T follicular helper cell (primary cell): ENCODE measurements around the gene FRMD4A.

Experiments used
- DNase-seq: peaks from one replicate; pipeline ENCODE4 v3.0.0-alpha.2; 2020; ENCODE audit warnings: low read depth

The FRMD4A gene

GRCh38 chr10:13649844-13650520 is 680.7 kb downstream of the FRMD4A start:
- no peak for DNase-seq

- DNase-seq, result no peak
These were observed 682.3 kb downstream of the FRMD4A start for GRCh38 chr10:13648425-13648824.

DNA sequence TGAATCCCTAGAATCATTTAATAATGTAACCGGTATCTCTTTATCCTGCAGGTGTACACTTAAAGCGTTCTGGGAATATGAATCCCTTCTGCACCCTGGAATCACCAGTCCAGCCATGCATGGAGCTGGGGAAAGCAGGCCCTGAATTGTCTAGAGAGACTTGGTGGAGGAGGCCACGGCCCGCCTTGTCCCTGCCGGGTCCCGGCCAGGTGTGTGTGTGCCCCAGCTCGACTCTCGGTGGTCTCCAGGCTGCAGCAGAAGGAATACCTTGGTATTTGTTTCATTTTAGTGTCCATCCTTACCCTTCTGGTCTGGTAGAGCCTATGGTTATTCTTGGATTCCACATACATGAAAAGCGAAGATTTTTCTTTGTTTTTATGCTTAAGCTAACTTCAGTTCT is 685.9 kb downstream of the FRMD4A start:
- DNase-seq, result no peak

DNA sequence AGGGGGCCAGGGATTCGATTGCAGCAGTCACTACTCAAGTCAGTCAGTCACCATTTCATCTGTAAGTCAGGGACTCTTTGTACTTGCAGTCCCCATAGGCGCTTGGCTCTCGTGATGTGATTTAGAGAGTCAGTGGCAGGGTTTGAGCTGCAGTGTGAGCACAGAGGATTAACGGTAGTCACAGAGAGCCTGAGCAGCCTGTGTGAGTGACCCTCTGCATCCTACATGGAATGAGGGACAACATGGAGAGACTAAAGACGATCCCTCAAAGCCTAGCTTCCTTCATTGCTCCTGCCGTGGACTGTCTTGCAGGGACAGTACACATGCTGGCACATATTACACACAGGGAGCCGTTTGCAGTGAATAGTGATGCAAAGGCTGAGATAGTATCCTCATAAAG is 687.7 kb downstream of the FRMD4A start:
- DNase-seq, result no peak

DNA sequence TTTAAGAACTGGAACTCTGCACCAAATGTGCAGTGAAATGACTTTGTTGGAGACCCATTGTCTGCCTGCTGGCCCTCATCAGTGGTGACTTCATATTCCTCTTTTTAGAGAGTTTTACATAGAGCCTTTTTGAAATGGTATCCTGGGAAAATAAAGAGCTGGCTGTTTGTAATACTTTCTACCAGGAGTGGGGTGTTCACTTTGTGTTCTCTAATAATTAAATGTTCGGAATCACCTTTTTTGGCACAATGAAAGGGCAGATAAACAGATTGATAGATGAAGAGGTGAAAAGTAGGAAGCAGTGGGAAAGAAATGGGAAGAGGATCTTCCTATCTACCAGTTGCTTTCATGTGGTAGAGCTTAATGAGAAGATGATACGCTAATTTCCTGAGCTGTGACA is 688.4 kb downstream of the FRMD4A start:
- DNase-seq, result no peak

DNA sequence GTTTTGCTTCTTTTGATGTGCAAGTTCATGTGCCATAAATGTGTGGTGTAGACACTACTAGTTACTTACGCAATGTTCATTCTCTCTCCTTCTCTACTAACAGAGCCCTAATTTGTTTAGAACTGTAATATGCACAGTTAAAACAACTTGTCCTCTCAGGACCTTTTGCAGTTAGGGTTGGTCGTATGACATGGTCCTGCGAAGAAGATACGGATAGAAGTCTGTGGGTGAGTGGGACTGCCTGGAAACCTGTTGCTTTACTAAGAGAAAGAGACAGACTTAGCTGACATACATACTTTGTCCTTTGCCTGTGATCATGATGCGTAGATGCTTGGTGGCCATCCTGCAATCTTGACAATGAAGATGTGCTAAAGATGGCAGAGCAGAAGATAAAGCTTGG is 692.8 kb downstream of the FRMD4A start:
- DNase-seq, result no peak

DNA sequence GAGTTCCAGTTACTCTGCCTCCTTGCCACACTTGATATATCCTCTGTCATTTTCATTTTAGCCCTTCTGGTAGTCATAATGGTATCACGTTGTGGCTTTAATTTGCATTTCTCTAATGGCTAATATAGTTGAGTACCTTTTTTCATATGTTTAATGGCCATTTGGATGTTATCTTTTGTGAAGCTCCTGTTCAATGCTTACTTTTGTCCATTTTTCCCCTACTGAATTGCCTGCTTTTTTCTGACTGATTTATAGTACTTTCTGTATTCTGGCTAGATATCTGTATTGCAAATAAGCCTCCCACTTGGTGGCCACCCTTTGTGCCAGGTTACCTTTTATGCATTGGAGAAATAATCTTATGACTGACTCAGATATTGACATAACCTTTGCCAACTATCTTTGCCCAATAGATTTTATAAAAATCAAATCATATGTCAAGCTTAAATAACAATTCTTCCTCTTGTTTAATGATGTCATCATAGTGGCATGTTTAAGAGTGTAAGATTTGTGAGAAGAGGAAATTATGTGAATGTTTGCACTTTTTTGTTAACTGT is 693.3 kb downstream of the FRMD4A start:
- DNase-seq, result no peak

DNA sequence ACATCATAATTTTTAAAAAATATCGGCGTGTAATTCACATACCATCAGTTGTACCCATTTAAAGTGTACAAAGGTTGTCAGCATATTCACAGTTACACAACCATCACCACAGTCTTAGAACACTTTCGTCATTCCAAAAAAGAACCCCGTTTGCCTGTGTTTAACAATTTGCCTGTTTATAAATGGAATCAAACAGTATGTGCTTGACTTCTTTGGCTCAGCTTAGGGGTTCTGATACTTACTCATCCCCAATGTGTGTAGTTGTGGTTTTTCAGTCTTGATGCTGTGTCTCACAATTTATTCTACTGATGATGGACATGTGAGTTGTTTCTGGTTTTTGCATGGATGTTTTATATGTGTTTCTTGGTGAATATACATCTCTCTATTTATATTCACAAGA is 693.9 kb downstream of the FRMD4A start:
- DNase-seq, result no peak

DNA sequence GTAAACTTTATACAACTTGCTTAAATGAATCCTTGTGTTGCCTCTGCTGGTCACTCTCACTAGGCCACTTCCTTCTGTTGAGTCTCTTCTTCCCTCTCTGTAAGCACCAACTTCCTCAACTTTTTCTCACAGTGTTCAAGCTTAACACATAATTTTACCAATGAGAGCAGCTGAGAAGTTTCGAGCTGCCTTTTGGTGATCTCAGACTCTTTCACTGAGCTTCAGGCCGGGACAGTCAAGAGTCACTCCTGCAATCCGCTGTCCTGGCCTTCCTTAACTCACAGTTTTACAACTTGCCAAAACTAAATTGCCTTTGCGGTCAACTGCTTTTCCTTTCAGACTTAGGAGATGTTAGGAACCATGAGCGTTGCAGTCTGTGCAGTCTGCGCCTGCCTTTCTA is 696.5 kb downstream of the FRMD4A start:
- DNase-seq, result no peak

DNA sequence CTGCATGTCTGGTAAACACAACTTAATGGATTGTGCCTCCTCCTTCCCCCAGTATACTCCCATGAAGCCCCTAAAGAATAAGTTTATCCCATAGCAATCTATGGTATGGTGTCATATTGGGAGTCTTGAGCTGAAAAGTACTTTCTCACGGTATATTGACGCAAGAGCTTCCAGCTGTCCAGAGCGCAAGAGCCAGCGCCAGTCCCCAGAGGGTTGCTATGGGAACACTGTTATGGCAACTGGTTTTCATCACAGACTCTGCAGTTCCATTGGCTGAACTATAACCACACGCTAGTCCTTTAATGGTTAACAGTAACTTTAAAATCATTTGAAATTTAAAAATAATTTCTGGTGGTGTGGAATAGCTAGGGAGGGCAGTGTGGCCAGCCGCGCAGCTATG is 697.0 kb downstream of the FRMD4A start:
- no peak for DNase-seq

- no peak for DNase-seq
These were observed 697.8 kb downstream of the FRMD4A start for GRCh38 chr10:13632884-13633440.

DNA sequence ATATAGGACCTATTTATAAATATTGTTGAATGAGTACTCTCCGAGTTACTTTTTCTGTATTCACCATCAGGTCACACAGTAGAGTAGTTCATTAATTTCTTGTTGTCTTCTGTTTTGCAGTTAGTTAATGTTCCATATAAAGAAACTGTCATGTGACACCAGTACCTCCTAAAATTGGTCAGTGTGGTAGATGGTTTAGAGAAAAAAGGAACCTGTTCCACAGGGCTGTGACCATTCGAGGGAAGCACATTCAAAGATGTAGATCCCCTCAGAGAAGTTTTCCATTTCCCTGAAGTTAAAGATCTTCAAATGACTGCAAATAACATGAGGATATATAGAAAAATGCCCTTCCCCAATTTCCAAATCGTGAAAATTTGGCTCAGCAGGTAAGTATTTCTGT is 698.3 kb downstream of the FRMD4A start:
- no peak for DNase-seq

DNA sequence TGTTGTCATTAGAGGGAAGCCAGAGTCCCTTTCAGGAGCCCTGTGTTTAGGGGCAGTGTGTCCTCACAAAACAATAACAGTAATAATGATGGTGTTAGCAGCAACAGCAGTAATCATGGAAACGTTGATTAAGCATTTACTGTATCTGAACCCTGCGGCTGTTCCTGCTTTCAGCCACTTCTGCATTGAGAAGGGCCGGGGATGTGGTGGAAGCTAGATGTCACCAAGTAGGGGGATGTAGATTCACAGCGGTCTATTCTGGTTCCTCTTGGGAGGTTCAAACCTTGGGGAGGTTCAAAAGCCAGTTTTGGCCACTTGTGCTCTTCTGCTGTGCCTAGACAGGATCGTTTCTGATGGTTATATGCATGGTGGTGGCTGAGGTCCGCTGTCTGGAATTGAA is 699.1 kb downstream of the FRMD4A start:
- DNase-seq, result no peak

DNA sequence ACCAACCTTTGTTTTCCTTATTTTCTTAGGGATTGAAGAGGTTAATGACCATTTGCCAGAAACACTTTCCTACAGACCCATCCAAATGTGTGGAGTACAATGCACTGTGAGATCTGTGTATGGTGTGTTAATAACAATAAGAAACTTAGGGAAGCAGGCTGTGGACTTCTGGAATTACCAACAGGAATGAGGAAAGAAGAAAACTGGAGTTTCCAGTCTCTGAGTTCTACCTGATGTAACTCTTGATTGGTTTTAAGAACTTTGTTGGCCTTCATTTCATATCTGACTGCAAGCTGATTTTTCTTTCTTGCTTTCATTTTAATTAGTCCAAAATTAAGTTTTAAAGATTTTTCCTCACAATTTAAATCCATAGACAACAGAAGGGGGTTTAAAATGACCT is 700.5 kb downstream of the FRMD4A start:
- no peak for DNase-seq

DNA sequence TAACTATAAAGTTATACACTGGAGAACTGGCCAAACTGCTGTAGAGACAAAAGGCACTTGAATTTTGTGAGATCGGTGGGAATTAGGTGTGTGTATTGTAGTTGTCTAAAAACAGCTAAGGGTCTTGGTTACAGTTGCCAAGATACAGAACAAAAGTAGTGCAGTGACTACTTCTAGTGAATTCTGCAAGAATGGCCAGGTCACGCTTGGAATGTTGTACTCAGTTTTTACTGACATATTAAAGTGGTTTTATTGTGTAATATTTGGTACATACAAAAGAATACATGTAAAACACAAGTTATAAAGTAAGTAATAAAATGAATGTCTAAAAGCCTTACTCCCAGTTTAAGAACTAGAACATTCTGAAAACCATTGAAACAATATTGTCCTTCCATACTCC is 701.6 kb downstream of the FRMD4A start:
- DNase-seq, result no peak

DNA sequence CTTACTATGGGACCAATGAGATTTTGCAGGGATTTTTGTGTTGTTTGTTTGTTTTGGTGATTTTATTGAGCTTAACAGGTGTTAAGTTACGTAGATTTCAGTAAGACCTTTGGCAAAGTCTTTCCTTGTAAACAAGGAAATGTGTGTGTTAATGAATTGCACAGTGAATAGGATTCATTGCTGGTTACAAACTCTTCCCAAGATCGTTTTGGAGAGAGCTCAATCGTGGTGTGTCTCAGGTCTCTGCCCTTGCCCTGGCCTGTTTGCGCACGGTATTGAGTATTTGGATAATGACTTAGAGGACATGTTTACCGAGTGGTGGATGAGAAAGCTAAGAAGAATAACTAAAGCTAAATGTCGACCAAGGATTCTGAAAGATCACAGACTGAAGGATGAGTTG is 702.1 kb downstream of the FRMD4A start:
- no peak for DNase-seq

DNA sequence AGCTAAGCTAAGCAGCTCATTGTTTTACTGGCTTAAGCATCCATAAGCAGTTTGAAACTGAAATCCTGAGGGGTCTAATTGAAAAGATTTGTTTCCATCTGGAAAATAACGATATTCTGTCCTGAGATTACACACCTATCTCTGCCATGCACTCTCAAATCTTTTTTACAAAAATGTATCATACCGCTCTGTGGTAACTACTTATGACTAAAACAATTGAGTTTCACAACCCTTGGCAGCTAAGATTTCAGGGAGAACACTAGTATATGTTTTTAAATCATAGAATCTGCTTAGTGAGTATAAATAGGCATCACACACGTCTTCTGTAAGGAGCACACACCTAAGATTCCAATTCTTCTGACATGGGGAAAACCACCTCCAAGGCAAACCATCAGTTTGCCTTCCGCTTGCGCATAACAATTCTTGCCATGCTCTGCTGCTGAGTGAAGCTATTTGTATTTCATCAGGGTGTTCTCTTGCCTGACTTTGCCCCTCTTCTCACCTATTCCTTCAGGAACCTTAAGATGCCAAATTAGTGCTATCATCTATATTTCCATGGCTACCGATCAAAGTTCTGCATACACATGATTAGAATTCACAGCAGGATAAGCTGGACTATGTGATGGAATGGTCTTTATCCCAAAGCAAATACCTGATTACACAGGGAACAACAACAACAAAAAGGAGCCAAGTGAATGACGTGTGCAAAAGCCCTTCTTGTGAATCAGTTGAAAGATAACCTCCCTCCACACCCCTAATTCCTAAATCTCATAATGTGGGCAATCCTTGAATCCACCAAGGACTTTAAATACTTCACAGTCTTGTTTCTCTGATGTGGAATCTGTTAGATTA is 703.0 kb downstream of the FRMD4A start:
- no peak for DNase-seq

- no peak for DNase-seq
These were observed 706.1 kb downstream of the FRMD4A start for GRCh38 chr10:13624630-13625029.

DNA sequence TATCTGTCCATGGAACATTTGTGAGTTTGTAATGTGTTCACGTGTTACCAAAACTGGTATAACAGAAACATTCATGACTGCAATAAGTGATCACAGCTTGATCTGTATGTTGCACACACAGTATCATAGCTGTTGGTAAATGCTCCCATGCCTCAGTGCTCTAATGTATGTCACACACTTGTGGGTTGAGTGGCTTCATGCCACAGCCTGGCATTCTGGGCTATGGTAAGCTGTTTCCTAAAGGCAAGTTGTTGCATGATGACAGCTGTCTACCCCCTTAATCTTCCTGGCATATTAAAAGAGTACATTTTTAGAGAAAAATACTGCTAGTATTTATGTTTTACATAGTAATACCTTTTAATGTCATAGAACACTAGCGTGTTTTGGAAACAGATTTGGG is 708.8 kb downstream of the FRMD4A start:
- no peak for DNase-seq

GRCh38 chr10:13617116-13617515 is 713.6 kb downstream of the FRMD4A start:
- no peak for DNase-seq

GRCh38 chr10:13615650-13616300 is 714.9 kb downstream of the FRMD4A start:
- DNase-seq, result no peak

- DNase-seq, result no peak
These were observed 716.0 kb downstream of the FRMD4A start for GRCh38 chr10:13614530-13615332.
